Brain pericyte (primary cell): ENCODE measurements around the gene RBKS.
"Not testable (repeated sequence)": the region's sequence is repeated elsewhere in the genome, so short reads cannot be mapped to it uniquely, and the experiment has no call there.

Experiments
- DNase-seq: peaks from one replicate; pipeline ENCODE4 v3.0.0-alpha.2; 2012; ENCODE audit warnings: low read depth, low spot score

RBKS gene

GRCh38 chr2:27798948-27799645, 91.1 kb downstream of the RBKS start:
- DNase-seq: peak; percentile 84

DNA sequence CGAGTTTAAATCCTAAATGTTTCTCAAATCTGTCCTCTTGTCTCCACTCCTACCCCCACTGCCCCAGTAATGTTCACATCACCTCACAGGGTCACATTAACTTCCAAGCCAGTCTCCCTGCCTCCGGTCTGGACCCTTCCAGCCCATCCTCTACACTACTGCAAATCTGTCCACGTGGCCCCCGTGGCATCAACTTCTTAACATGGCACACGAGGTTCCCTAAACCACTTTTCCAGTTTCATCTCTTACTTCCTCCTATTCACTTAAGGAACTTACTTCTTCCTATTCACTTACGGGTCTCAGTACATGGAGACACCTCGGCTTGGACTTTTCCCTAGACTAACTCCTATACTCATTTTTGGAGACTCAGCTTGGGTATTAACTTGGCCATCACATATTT, 91.7 kb downstream of the RBKS start:
- no peak for DNase-seq

GRCh38 chr2:27797841-27798240, 92.3 kb downstream of the RBKS start:
- DNase-seq: no peak

DNA sequence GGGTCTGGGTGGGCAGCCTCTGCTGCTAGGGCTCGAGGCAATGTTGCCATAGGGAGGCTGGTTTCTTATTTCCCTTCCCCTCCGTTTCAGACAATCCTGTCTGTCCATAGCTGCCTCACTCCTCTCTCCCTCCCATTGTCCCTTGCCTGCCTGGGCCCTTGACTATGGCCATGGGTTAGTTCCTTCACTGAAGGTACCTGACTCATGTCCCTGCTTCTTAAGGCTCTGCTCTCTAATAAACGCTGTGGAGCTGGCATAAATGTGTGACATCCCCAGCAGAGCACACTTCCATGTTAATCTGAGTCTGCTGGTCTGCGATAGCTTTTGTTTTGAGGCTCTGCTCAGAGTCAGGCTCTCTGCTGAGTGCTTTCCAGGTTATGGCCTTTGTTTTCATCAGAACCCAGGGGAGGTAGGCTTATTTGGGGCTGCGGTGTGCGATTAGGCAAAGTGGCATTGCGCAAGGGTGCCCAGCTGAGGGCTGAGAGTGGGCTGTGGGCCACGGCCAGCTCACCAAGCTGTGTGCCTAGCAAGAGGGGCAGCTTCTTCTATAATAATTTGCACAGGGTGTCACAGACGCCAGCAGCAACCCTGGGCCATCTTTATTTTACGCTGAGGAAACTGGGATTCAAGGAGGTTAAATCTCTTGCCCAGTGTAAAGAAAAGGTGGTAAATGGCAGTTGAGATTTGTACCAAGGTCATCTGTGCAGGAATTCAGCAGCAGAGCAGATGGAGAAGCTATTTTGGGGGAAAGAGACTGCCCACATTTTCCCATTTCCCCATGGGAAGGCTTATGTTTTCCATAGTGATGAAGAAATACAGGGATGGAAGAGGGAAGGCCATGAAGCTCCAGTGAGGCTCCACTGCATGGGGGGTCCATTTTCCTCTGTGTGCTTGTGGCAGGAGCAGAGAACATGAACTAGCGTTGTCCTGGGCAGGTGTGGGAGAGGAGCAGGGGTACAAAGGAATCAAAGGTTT, 93.1 kb downstream of the RBKS start:
- DNase-seq: no peak

DNA sequence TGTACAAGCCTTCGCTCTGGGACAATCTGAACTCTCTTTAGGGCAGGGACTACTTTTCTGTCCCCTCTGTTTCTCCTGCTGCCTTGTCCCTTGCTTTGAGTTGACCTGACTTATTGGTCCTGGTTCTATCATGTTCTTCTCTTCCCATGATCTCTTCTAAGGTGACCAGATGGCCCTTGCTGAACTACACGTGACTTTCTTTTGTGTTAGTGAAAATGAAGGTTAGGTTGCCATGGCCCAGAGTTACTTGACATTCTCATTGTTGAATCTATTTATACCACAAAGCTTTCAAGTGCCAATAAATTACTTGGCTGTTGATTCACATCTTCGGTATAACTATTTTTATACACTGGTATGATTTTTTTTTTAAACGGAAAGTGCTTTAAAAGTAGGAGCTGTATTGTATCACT, 94.3 kb downstream of the RBKS start:
- no peak for DNase-seq

DNA sequence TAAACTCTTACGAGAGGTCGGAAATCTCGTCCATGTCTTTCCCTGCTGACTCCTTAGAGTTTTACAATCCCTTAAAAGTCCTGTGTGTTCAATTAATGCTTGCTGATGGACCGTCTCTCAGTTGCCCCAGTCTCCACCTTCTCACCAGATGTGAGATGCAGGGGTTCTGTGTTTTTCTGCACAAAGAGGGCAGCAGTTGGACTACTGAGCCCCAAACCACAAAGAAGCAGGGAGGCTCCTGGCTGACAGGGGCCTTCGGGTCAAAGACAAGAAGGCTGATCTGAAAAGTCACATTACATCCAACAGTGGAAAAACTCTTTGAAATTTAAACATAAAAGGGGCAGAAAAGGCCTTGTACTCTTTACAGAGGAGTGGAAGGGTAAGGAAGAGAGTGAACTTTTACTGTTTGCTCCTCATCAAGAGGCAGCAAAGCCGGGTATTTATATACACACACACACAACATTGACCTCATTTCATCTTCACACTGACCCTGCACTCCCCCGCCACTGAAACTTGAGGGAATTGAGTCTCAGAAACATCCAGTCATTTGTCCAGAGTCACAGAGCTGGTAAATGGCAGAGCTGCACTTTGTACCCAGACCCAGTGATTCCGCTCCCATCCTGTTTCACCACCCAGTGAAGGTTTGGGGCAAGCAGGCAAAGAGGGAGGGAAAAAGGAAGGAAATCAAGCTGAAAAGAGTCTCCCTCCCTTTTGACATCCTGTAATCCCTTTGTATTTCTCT, 94.9 kb downstream of the RBKS start:
- no peak for DNase-seq

DNA sequence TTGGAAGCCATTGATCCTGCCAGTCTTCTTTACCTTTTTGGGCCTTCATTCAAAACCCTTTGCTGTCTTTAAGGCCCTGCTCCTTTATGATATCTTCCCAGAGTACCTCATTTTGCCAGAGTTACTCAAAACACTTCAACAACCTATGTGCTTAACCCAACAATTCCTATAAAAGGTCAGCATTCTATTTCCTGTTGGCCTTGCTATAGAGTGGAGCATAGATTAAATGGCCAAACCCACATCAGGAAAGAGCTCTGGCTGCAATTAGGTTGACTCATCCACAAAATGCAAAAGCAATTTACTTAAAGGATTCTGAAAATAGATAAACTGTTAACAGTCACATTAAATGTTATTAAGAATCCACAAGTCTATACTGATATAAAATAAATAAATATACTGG, 97.4 kb downstream of the RBKS start:
- DNase-seq: no peak

- DNase-seq: no peak
Measured at GRCh38 chr2:27790796-27791195, 99.4 kb downstream of the RBKS start.

- no peak for DNase-seq
Measured at GRCh38 chr2:27782701-27783100, 107.5 kb downstream of the RBKS start.

DNA sequence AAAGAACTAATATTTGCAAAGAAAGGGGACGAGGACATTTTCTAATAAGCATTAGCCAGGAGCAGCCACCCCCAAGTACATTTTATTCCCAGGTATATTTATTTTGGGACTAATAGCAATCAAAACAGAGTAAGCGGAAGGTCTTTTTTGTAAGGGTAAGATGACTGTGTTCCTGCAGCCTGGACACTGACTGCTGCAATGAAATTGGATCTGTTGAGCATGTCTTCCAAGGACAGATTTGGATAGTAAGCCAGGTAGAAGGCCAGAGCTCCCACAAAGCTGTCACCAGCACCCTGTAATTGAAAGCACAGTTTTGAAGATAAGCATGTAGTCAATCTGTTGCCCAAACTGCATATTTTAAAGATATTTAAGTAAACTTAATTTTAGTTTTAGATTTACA, 108.7 kb downstream of the RBKS start:
- no peak for DNase-seq

- no peak for DNase-seq
Measured at GRCh38 chr2:27779417-27780055, 110.7 kb downstream of the RBKS start.

- no peak for DNase-seq
Measured at GRCh38 chr2:27776696-27777095, 113.5 kb downstream of the RBKS start.

GRCh38 chr2:27776097-27776496, 114.1 kb downstream of the RBKS start:
- no peak for DNase-seq

DNA sequence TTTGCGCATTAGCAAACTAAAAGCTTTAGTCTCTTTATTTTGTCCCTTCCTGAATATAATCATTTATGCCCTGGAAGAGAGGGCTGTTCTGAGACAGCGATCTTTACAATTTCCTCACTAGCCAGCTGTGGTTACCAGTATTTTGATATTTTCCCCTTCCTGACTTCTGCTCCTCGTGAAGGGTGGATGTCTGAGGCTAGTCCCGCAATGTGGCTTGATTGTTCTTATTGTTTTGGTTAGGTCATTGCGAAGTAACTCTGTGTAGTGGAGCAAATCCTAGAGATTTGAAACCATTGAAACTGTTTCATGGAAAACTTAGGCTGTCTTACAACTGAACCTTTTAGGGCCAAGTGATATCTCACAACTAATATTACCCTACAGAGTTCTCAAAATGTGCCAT, 116.2 kb downstream of the RBKS start:
- no peak for DNase-seq

GRCh38 chr2:27772804-27773203, 117.4 kb downstream of the RBKS start:
- DNase-seq: no peak

- DNase-seq: peak; percentile 75
Measured at GRCh38 chr2:27771548-27772335, 118.4 kb downstream of the RBKS start, which contains the start of gene MRPL33. MRPL33 (plus strand) TSS chr2:27771719; CDS start chr2:27771778, 59 bp downstream.

DNA sequence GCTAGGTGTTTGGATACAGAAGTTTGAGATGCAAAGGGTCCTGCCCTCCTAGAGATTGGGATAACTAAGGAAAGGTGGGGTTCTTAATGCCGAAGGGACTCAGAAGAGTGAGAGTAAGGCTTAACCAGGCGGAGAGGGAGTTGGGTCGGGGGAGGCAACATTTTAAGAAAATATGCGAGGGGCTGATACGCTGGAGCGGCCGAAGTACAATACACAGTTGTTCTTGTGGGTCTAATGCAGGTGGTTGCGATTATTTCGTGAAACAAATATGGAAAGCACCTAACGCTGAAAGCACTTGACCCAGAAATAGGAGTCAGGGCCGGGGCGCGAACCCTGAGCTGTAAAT, 119.0 kb downstream of the RBKS start:
- no peak for DNase-seq

- DNase-seq: no peak
Measured at GRCh38 chr2:27766287-27766661, 123.9 kb downstream of the RBKS start.

GRCh38 chr2:27765621-27766286, 124.4 kb downstream of the RBKS start:
- DNase-seq: no peak

DNA sequence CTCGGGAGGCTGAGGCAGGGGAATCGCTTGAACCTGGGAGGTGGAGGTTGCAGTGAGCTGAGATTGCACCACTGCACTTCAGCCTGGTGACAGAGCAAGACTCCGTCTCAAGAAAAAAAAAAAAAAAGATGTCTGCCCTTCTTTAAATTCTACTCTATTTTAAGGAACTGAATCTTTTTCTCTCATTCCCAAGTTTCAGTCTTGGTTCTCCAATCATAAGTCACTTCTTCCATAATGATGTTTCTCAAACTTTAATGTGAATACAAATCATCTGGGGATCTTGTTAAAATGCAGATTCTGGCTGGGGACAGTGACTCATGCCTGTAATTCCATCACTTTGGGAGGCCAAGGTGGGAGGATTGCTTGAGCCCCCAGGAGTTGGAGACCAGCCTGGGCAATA, 125.7 kb downstream of the RBKS start:
- DNase-seq: not testable (repeated sequence)
